GM21717 (cell line): Measurements from ENCODE around the gene HIRA.
"Not testable (repeated sequence)": the region's sequence is repeated elsewhere in the genome, so short reads cannot be mapped to it uniquely, and the experiment has no call there.

Experiments
- ATAC-seq: cut with Tn5 transposase; IDR thresholded peaks from one replicate; pipeline ENCODE4 v1.9.1; 2021; ENCODE audit warnings: mild to moderate bottlenecking, moderate library complexity; ENCODE audit not compliant: unreplicated experiment

The HIRA gene

GRCh38 chr22:19387038-19387437, 44.5 kb downstream of the HIRA start:
- ATAC-seq: no peak

- no peak for ATAC-seq
Observed at GRCh38 chr22:19386248-19386647, 45.3 kb downstream of the HIRA start.

GRCh38 chr22:19385221-19385906, 46.2 kb downstream of the HIRA start:
- no peak for ATAC-seq

- ATAC-seq: no peak
Observed at GRCh38 chr22:19383292-19383691, 48.2 kb downstream of the HIRA start.

GRCh38 chr22:19382240-19382639, 49.3 kb downstream of the HIRA start:
- ATAC-seq: no peak

GRCh38 chr22:19378344-19378674, 53.2 kb downstream of the HIRA start:
- no peak for ATAC-seq

- ATAC-seq: no peak
Observed at GRCh38 chr22:19377565-19378343, 53.8 kb downstream of the HIRA start.

- ATAC-seq: no peak
Observed at GRCh38 chr22:19376971-19377370, 54.6 kb downstream of the HIRA start.

GRCh38 chr22:19376247-19376646, 55.3 kb downstream of the HIRA start:
- no peak for ATAC-seq

GRCh38 chr22:19375435-19375834, 56.1 kb downstream of the HIRA start:
- no peak for ATAC-seq

GRCh38 chr22:19374410-19374809, 57.1 kb downstream of the HIRA start:
- ATAC-seq: no peak

GRCh38 chr22:19373450-19373849, 58.1 kb downstream of the HIRA start:
- no peak for ATAC-seq

- ATAC-seq: no peak
Observed at GRCh38 chr22:19371893-19372292, 59.6 kb downstream of the HIRA start.

GRCh38 chr22:19368876-19369275, 62.7 kb downstream of the HIRA start:
- ATAC-seq: no peak

GRCh38 chr22:19367763-19368367, 63.7 kb downstream of the HIRA start:
- ATAC-seq: no peak

GRCh38 chr22:19363541-19363940, 68.0 kb downstream of the HIRA start:
- not testable (repeated sequence) for ATAC-seq

GRCh38 chr22:19361501-19362103, 69.9 kb downstream of the HIRA start:
- peak; percentile 71 for ATAC-seq

GRCh38 chr22:19360862-19361261, 70.7 kb downstream of the HIRA start:
- no peak for ATAC-seq

GRCh38 chr22:19360300-19360792, 71.2 kb downstream of the HIRA start:
- no peak for ATAC-seq

- ATAC-seq: no peak
Observed at GRCh38 chr22:19359554-19360299, 71.8 kb downstream of the HIRA start.
